Measurements from ENCODE around the gene FKBP4. TPM values are rescaled to one million over a fixed set of nuclear protein-coding genes. Genes with fewer than 3 reads are reported as not detected.

FKBP4 gene
- total and polyA plus RNA-seq, 9 of the 15 experiments (the other 6 are each of a cell fraction or from before 2014, with no cell fraction given), result 16.3 to 154 (median 90.1) TPM

DNA sequence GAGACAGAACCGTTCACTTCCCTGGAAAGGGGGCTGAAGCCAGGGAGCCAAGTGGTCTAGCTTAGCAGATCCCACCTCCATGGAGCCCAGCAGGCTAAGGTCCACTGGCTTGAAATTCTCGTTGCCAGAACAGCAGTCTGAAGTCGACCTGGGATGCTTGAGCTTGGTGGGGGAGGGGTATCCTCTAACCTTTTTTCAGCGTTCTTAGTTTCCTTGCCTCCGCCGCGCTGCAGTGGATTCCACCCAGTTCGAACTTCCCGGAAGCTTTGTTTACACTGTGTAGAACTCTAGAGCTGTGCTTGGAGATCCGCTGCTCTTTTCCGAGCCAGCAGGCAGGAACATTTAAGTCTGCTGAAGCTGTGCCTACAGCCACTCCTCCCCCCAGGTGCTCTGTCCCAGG lies 45.2 kb upstream of the FKBP4 start:
- H3K27ac ChIP-seq (ENCODE audit: extremely low read depth, low read depth, low read length), result no peak overlapping the region
- H3K27me3 ChIP-seq (ENCODE audit: control insufficient read depth in 2 of 2, insufficient read depth in 2 of 2, low read length in 2 of 2), result no peaks in the 10 kb centered on the region
- H2AFZ ChIP-seq (ENCODE audit: low read depth, low read length), result no peak overlapping the region
- TF ChIP-seq NFIC (IDR thresholded peaks at IDR 0.05) (no peak), TRIM24 (IDR thresholded peaks at IDR 0.05) (no peak), MTA1 (IDR thresholded peaks at IDR 0.05; ENCODE audit: borderline replicate concordance) (no peak), MXI1 (IDR thresholded peaks at IDR 0.05; ENCODE audit: low read depth, low read length) (no peak), CAMTA2 (CRISPR knock-in tag; conservative IDR thresholded peaks at IDR 0.05) (no peak), YBX1 (IDR thresholded peaks at IDR 0.05) (no peak), PHF21A (IDR thresholded peaks at IDR 0.05; ENCODE audit: borderline replicate concordance, low read depth) (no peak), ZKSCAN1 (IDR thresholded peaks at IDR 0.05; ENCODE audit: low read depth, low read length) (no peak), KAT7 (CRISPR knock-in tag; IDR thresholded peaks at IDR 0.05; ENCODE audit: borderline replicate concordance) (no peak)
- TF ChIP-seq, protein P1, sequence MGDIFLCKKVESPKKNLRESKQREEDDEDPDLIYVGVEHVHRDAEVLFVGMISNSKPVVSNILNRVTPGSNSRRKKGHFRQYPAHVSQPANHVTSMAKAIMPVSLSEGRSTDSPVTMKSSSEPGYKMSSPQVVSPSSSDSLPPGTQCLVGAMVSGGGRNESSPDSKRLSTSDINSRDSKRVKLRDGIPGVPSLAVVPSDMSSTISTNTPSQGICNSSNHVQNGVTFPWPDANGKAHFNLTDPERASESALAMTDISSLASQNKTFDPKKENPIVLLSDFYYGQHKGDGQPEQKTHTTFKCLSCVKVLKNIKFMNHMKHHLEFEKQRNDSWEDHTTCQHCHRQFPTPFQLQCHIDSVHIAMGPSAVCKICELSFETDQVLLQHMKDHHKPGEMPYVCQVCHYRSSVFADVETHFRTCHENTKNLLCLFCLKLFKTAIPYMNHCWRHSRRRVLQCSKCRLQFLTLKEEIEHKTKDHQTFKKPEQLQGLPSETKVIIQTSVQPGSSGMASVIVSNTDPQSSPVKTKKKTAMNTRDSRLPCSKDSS (IDR thresholded peaks at IDR 0.05; ENCODE audit: low read depth, partially characterized antibody), result no peak
- TF ChIP-seq, protein P2, sequence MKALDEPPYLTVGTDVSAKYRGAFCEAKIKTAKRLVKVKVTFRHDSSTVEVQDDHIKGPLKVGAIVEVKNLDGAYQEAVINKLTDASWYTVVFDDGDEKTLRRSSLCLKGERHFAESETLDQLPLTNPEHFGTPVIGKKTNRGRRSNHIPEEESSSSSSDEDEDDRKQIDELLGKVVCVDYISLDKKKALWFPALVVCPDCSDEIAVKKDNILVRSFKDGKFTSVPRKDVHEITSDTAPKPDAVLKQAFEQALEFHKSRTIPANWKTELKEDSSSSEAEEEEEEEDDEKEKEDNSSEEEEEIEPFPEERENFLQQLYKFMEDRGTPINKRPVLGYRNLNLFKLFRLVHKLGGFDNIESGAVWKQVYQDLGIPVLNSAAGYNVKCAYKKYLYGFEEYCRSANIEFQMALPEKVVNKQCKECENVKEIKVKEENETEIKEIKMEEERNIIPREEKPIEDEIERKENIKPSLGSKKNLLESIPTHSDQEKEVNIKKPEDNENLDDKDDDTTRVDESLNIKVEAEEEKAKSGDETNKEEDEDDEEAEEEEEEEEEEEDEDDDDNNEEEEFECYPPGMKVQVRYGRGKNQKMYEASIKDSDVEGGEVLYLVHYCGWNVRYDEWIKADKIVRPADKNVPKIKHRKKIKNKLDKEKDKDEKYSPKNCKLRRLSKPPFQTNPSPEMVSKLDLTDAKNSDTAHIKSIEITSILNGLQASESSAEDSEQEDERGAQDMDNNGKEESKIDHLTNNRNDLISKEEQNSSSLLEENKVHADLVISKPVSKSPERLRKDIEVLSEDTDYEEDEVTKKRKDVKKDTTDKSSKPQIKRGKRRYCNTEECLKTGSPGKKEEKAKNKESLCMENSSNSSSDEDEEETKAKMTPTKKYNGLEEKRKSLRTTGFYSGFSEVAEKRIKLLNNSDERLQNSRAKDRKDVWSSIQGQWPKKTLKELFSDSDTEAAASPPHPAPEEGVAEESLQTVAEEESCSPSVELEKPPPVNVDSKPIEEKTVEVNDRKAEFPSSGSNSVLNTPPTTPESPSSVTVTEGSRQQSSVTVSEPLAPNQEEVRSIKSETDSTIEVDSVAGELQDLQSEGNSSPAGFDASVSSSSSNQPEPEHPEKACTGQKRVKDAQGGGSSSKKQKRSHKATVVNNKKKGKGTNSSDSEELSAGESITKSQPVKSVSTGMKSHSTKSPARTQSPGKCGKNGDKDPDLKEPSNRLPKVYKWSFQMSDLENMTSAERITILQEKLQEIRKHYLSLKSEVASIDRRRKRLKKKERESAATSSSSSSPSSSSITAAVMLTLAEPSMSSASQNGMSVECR (CRISPR knock-in tag; IDR thresholded peaks at IDR 0.05), result no peak
- DNase-seq (ENCODE audit: extremely low read depth in 1 of 4, low spot score in 3 of 4) (no peak), ATAC-seq (no peak), FAIRE-seq (no peak)
- intact Hi-C loops (cut with micrococcal nuclease), result no loop called here
- WGBS (ENCODE audit: insufficient coverage, low coverage, missing lambda C conversion rate), result 2% methylated on average over 7 of the region's 11 CpGs
- H3K9ac ChIP-seq (ENCODE audit: insufficient read depth in 1 of 2, low read depth in 2 of 2, low read length in 2 of 2), result no peak overlapping the region
- no TSS peak for BruUV-seq (replicated peaks)
- in situ Hi-C loops (cut with MboI), result no loop called here
- H3K4me3 ChIP-seq, result no peak overlapping the region
- H3K9me1 ChIP-seq (ENCODE audit: control insufficient read depth, insufficient read depth, low read length), result no peaks in the 10 kb centered on the region
- H3K36me3 ChIP-seq (ENCODE audit: control insufficient read depth, insufficient read depth, low read length), result no peaks in the 10 kb centered on the region
- ChIA-PET POLR2A (interaction anchor here (0.8 kb wide), 1 partner anchor 12 kb away, joined by 3 read pairs; no protein-coding TSS in a partner anchor), CTCF (ENCODE audit: low intra/inter-chr PET ratio) (no interaction called here)
- H3K4me1 ChIP-seq (replicated peaks in 1 of 2; ENCODE audit: control insufficient read depth in 2 of 2, insufficient read depth in 2 of 2, low read length in 2 of 2), result peaks cover 0 to 9% of the 10 kb centered on the region in 2 experiments; a peak in 1 of 5 replicates
- H3K4me2 ChIP-seq (ENCODE audit: insufficient read depth, low read length), result no peak overlapping the region
- H3K9me3 ChIP-seq (replicated peaks; ENCODE audit: control insufficient read depth, insufficient read depth, low read depth, low read length), result no peaks in the 10 kb centered on the region
- no peaks in the 10 kb centered on the region for H4K20me1 ChIP-seq (replicated peaks; ENCODE audit: control insufficient read depth, insufficient read depth, low read length)
- no peaks in the 10 kb centered on the region for H3K79me2 ChIP-seq (ENCODE audit: control insufficient read depth, insufficient read depth, low read length)
